Parathyroid adenoma (tissue), 2 donors: Measurements from ENCODE around the gene SREBF1.

ENCODE experiments used
- H2AFZ ChIP-seq: fragments of 300-600 bp; sonication (generic); one replicate; pipeline ENCODE4 v1.7.0; 2017; ENCODE audit warnings: antibody characterized with exemption, mild to moderate bottlenecking
- H3K27ac ChIP-seq: fragments of 300-600 bp; sonication (generic); one replicate; pipeline ENCODE4 v1.7.0; 2017
- H3K27me3 ChIP-seq: fragments of 300-600 bp; sonication (generic); one replicate; pipeline ENCODE4 v1.7.0; 2017; ENCODE audit warnings: low read length; ENCODE audit not compliant: control insufficient read depth, insufficient read depth
- H3K36me3 ChIP-seq: fragments of 300-600 bp; sonication (generic); one replicate; pipeline ENCODE4 v1.7.0; 2017; ENCODE audit warnings: low read length; ENCODE audit not compliant: control insufficient read depth, insufficient read depth
- H3K4me1 ChIP-seq: fragments of 300-600 bp; sonication (generic); one replicate; pipeline ENCODE4 v1.7.0; 2017; ENCODE audit warnings: control low read depth
- H3K4me2 ChIP-seq: fragments of 300-600 bp; sonication (generic); one replicate; pipeline ENCODE4 v1.7.0; 2017; ENCODE audit warnings: low read length
- H3K4me3 ChIP-seq: fragments of 300-600 bp; sonication (generic); one replicate; pipeline ENCODE4 v1.7.0; 2017; ENCODE audit warnings: low read depth, low read length
- H3K79me2 ChIP-seq: fragments of 300-600 bp; sonication (generic); one replicate; pipeline ENCODE4 v1.7.0; 2017; ENCODE audit warnings: control low read depth
- H3K9ac ChIP-seq: fragments of 300-600 bp; sonication (generic); one replicate; pipeline ENCODE4 v1.7.0; 2017; ENCODE audit warnings: mild to moderate bottlenecking
- H3K9me3 ChIP-seq: fragments of 300-600 bp; sonication (generic); one replicate; pipeline ENCODE4 v1.7.0; 2017; ENCODE audit warnings: low read length; ENCODE audit not compliant: control insufficient read depth
- TF ChIP-seq, protein P1 (sequence below): fragments of 300-600 bp; sonication (generic); IDR thresholded peaks from one replicate; pipeline ENCODE4 v1.7.0; 2017; ENCODE audit warnings: antibody characterized with exemption, mild to moderate bottlenecking
- donor health status: primary hyperparathyroidism.

The SREBF1 gene

DNA sequence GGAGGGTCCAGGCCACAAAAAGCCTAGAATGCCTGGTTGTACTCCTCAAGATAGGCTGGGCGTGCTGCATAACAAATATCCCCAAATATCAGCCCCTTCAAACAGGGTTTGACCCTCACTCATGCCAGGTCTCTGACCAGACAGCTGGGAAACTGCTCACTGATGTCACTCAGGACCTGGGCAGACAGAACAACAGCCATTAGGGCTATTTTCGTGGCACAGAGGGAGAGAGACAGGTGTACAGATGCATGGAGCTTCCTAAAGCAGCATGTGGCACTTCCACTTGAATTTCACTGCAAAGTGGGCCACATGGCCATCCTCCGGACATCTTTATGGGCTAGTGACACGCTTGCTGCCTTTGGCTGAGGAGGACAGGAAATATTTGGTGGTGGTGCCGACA is 73.1 kb downstream of the SREBF1 start:
- TF ChIP-seq, protein P1, sequence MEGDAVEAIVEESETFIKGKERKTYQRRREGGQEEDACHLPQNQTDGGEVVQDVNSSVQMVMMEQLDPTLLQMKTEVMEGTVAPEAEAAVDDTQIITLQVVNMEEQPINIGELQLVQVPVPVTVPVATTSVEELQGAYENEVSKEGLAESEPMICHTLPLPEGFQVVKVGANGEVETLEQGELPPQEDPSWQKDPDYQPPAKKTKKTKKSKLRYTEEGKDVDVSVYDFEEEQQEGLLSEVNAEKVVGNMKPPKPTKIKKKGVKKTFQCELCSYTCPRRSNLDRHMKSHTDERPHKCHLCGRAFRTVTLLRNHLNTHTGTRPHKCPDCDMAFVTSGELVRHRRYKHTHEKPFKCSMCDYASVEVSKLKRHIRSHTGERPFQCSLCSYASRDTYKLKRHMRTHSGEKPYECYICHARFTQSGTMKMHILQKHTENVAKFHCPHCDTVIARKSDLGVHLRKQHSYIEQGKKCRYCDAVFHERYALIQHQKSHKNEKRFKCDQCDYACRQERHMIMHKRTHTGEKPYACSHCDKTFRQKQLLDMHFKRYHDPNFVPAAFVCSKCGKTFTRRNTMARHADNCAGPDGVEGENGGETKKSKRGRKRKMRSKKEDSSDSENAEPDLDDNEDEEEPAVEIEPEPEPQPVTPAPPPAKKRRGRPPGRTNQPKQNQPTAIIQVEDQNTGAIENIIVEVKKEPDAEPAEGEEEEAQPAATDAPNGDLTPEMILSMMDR, result no peak
- no peak overlapping the region for H3K27ac ChIP-seq
- no peak overlapping the region for H3K4me2 ChIP-seq
- no peaks in the 10 kb centered on the region for H3K27me3 ChIP-seq
- H3K79me2 ChIP-seq, result peaks cover 78% of the 10 kb centered on the region
- no peaks in the 10 kb centered on the region for H3K9me3 ChIP-seq
- H3K4me1 ChIP-seq, result peaks cover 33% of the 10 kb centered on the region
- H3K4me3 ChIP-seq, result no peak overlapping the region
- no peak overlapping the region for H2AFZ ChIP-seq
- H3K36me3 ChIP-seq, result no peaks in the 10 kb centered on the region
- no peak overlapping the region for H3K9ac ChIP-seq

GRCh38 chr17:17763136-17763535 is 73.7 kb downstream of the SREBF1 start:
- Histone ChIP-seq H3K4me3 (no peak overlapping the region), H3K36me3 (no peaks in the 10 kb centered on the region), H3K9ac (no peak overlapping the region), H2AFZ (no peak overlapping the region), H3K27ac (no peak overlapping the region), H3K9me3 (no peaks in the 10 kb centered on the region), H3K27me3 (no peaks in the 10 kb centered on the region), H3K79me2 (peaks cover 78% of the 10 kb centered on the region), H3K4me1 (peaks cover 27% of the 10 kb centered on the region), H3K4me2 (no peak overlapping the region)
- TF ChIP-seq, protein P1, result no peak

DNA sequence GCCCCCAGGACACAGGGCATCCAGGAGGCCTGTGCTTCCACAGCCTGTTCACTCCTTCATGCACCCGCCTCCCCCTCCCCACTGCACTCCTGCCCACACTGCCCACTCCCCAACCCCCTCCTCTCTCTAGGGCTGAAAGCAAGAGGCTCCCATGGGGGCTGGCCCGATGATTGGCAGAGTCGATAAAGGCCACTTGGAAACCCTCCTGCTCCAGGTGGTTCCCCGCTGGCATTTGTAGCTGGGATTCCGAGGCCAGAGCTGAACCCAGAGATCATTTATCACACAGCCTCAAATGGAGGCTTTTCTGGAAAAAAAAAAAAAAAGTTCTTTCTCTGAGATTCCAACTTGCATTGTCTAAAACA is 74.1 kb downstream of the SREBF1 start:
- Histone ChIP-seq H3K4me3 (no peak overlapping the region), H3K36me3 (no peaks in the 10 kb centered on the region), H3K9ac (no peak overlapping the region), H3K4me2 (no peak overlapping the region), H3K27me3 (no peaks in the 10 kb centered on the region), H2AFZ (no peak overlapping the region), H3K4me1 (peaks cover 23% of the 10 kb centered on the region), H3K27ac (no peak overlapping the region), H3K79me2 (peaks cover 78% of the 10 kb centered on the region), H3K9me3 (no peaks in the 10 kb centered on the region)
- TF ChIP-seq, protein P1, result no peak
